ENCODE measurements around the gene SLC24A1. TPM values are rescaled to one million over a fixed set of nuclear protein-coding genes. Genes with fewer than 3 reads are reported as not detected.
A peak's percentile ranks its signal among the peaks of the same experiment; 100 is the strongest.

Gene SLC24A1
- total and polyA plus RNA-seq, 2 of the 4 experiments (the other 2 are of a cell fraction): 3.6 to 4.9 TPM

DNA sequence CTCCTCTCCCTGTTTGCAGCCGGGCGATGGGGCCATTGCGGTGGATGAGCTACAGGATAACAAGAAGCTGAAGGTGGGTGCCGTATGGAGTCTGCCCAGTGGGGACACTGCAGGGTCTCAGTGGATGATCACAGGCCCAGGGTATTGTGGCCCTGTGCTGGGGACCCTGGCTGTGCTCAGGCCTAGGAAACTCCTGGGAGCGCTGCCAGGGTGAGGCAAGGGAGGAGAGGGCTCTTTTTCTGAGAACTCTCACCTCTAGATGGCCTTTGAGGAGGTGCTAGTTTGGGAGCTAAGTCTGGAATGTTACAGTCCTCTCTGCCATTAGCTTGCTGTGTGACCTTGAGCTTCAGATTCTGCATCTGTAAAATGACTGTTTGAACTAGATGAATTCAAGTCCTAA is 16.4 kb downstream of the SLC24A1 start:
- BruUV-seq (replicated peaks): no TSS peak

More for the DNA sequence above, 16.4 kb downstream of the SLC24A1 start:
- Histone ChIP-seq H4K8ac (ENCODE audit: low read depth in 2 of 2, low read length in 2 of 2) (no peak overlapping the region; a peak in 1 of 4 replicates), H2BK15ac (ENCODE audit: low read depth, low read length) (no peak overlapping the region), H3K14ac (replicated peaks; ENCODE audit: low read depth, low read length) (no peak overlapping the region), H3K36me3 (ENCODE audit: control insufficient read depth, insufficient read depth, low read length) (no peaks in the 10 kb centered on the region), H3K9me1 (ENCODE audit: insufficient read depth, low read length) (peaks cover 3% of the 10 kb centered on the region; the same call in 1 of the 2 replicates), H3K4me1 (ENCODE audit: control insufficient read depth, insufficient read depth, low read length) (peaks cover 7% of the 10 kb centered on the region; the same call in 1 of the 2 replicates), H3K4me3 (ENCODE audit: insufficient read depth, low read depth, low read length) (no peak overlapping the region), H2AK5ac (ENCODE audit: low read depth, low read length) (no peak overlapping the region), H3K4me2 (ENCODE audit: low read depth, low read length) (no peak overlapping the region), H3K9me3 (ENCODE audit: control insufficient read depth, insufficient read depth, low read length) (no peaks in the 10 kb centered on the region), H3K27me3 (ENCODE audit: control insufficient read depth, insufficient read depth, low read length) (no peaks in the 10 kb centered on the region), H4K20me1 (ENCODE audit: insufficient read depth, low read length) (0 out of 2 replicates have a peak, but pooled peaks cover 3% of the 10 kb centered on the region), H3K27ac (ENCODE audit: insufficient read depth, low read length) (no peak overlapping the region), H2AK9ac (replicated peaks; ENCODE audit: low read depth, low read length, poor library complexity) (no peak overlapping the region), H2BK20ac (ENCODE audit: low read depth, low read length) (no peak overlapping the region), H3K18ac (ENCODE audit: low read depth, low read length) (no peak overlapping the region), H3K79me1 (ENCODE audit: low read depth in 1 of 2, low read length in 2 of 2) (0 out of 4 replicates have a peak, but pooled peaks cover 0 to 3% of the 10 kb centered on the region in 2 experiments), H2AFZ (replicated peaks; ENCODE audit: low read length, poor library complexity) (peak overlapping the region; percentile 9), H2BK5ac (ENCODE audit: low read depth, low read length, poor library complexity, severe bottlenecking) (no peak overlapping the region), H3K56ac (ENCODE audit: extremely low read depth, insufficient read depth, low read length) (no peak overlapping the region), H3K9ac (ENCODE audit: low read depth, low read length) (no peak overlapping the region), H4K91ac (ENCODE audit: insufficient read depth, low read depth, low read length) (no peak overlapping the region), H3K23ac (ENCODE audit: low read depth, low read length) (no peak overlapping the region), H2BK120ac (ENCODE audit: low read depth, low read length) (no peak overlapping the region), H4K5ac (ENCODE audit: low read depth, low read length) (no peak overlapping the region), H3K4ac (ENCODE audit: low read depth, low read length) (no peak overlapping the region)
- ChIA-PET CTCF (interaction anchor here (0.5 to 1.1 kb wide), 7 partner anchors 9 to 841 kb away, joined by 3 to 6 read pairs (median 4); partner anchors contain the start of gene RAB11A), POLR2A (ENCODE audit: unreplicated experiment) (no interaction called here)
- 96% methylated on average over 4 of the region's 5 CpGs; no CpG with 5 or more reads in 1 of the 2 experiments for WGBS, 2 experiments (ENCODE audit: extremely low coverage in 2 of 2, insufficient read length in 1 of 2)
- in situ Hi-C loops (cut with MboI; ENCODE audit: low sequenced_read_pairs): no loop called here
- DNase-seq (no peak), ATAC-seq (ENCODE audit: low read depth) (no peak; the same call in 1 of the 2 replicates)
- intact Hi-C loops (cut with micrococcal nuclease): loop anchor here (1.0 to 10.0 kb wide), 3 partner anchors 219 to 647 kb away; partner anchors contain the start of gene RAB11A
- dilution Hi-C loops (cut with HindIII; ENCODE audit: low sequenced_read_pairs, unreplicated experiment): no loop called here
- no peak for TF ChIP-seq MXI1 (IDR thresholded peaks at IDR 0.05; ENCODE audit: borderline replicate concordance, low read depth, low read length)
- TF ChIP-seq RAD21 (IDR thresholded peaks at IDR 0.05; ENCODE audit: low read length): no peak
- TF ChIP-seq, protein P1, sequence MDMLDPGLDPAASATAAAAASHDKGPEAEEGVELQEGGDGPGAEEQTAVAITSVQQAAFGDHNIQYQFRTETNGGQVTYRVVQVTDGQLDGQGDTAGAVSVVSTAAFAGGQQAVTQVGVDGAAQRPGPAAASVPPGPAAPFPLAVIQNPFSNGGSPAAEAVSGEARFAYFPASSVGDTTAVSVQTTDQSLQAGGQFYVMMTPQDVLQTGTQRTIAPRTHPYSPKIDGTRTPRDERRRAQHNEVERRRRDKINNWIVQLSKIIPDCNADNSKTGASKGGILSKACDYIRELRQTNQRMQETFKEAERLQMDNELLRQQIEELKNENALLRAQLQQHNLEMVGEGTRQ (IDR thresholded peaks at IDR 0.05; ENCODE audit: low read depth, low read length): no peak
- TF ChIP-seq FOS (IDR thresholded peaks at IDR 0.05; ENCODE audit: low read depth, low read length): no peak
- no peak for TF ChIP-seq RCOR1 (IDR thresholded peaks at IDR 0.05; ENCODE audit: insufficient replicate concordance, low read length)
- no peak for TF ChIP-seq CTCF (conservative IDR thresholded peaks at IDR 0.05; ENCODE audit: low read depth, low read length)
- no peak for TF ChIP-seq SMC3 (IDR thresholded peaks at IDR 0.05; ENCODE audit: low read depth, low read length)
- no peak for TF ChIP-seq MAFK (IDR thresholded peaks at IDR 0.05; ENCODE audit: low read depth, low read length)
- no peak for TF ChIP-seq ELK1 (IDR thresholded peaks at IDR 0.05; ENCODE audit: borderline replicate concordance, low read depth, low read length)
- no peak for TF ChIP-seq MAZ (IDR thresholded peaks at IDR 0.05; ENCODE audit: borderline replicate concordance, low read depth, low read length)
- TF ChIP-seq NFE2L2 (IDR thresholded peaks at IDR 0.05; ENCODE audit: low read depth, low read length): no peak
- no peak for TF ChIP-seq RFX5 (IDR thresholded peaks at IDR 0.05; ENCODE audit: low read depth, low read length)
- no peak for TF ChIP-seq CHD1 (IDR thresholded peaks at IDR 0.05; ENCODE audit: low read depth, low read length)
